GM12878 (cell line): Measurements from ENCODE around the gene SMAD5. TPM values are rescaled to one million over a fixed set of nuclear protein-coding genes. Genes with fewer than 3 reads are reported as not detected.

Source experiments
- ATAC-seq: fragments of 200-7000 bp; cut with Tn5 transposase; 3 replicates; pipeline ENCODE4 v1.9.1; 2020; ENCODE audit warnings: mild to moderate bottlenecking, moderate library complexity
- BruUV-seq: library from RNA; stranded (reverse); fragments of 400-500 nt; replicated peaks from 2 replicates; lab custom pipeline; 2021; lab: Mats Ljungman, UMichigan
- CTCF ChIA-PET: fragments of 300-600 bp; sonication (Branson Sonifier 250); formaldehyde crosslinking; extraction: SDS; loops from one replicate; lab custom pipeline; 2021; ENCODE audit warnings: inconsistent platforms; lab: Yijun Ruan, JAX
- POLR2A ChIA-PET: fragments of 350-600 bp; formaldehyde crosslinking; extraction: SDS; loops from one replicate; lab custom pipeline; 2021; ENCODE audit warnings: inconsistent platforms; lab: Charles Lee
- RAD21 ChIA-PET: fragments of 300-600 bp; sonication (Branson Sonifier 250); formaldehyde crosslinking; loops from one replicate; lab custom pipeline; 2023; ENCODE audit warnings: antibody characterized with exemption; ENCODE audit not compliant: unreplicated experiment; lab: Charles Lee
- SMC1A ChIA-PET: fragments of 300-600 bp; sonication (Branson Sonifier 250); formaldehyde crosslinking; loops from one replicate; lab custom pipeline; 2023; ENCODE audit not compliant: unreplicated experiment, uncharacterized antibody; lab: Charles Lee
- DNase-seq: peaks from one replicate; pipeline ENCODE4 v3.0.0-alpha.2; 2011; ENCODE audit warnings: low read depth, low spot score
- FAIRE-seq: peaks from 3 replicates; lab custom pipeline; 2011; peaks lifted over from hg19 to GRCh38; lab: Jason Lieb, UNC
- H2AFZ ChIP-seq: 2 replicates; pipeline ENCODE4 v1.6.0; 2011; ENCODE audit warnings: low read depth, low read length, control low read depth; ENCODE audit not compliant: control insufficient read depth
- H3K27ac ChIP-seq: 2 replicates; pipeline ENCODE4 v1.5.1; 2011; ENCODE audit warnings: control low read depth; ENCODE audit not compliant: control insufficient read depth, insufficient read depth
- H3K27me3 ChIP-seq, 2 experiments: replicated peaks in 1 of 2; 2 replicates each; pipeline versions ENCODE4 v1.6.0 to v1.6.1; 2011; ENCODE audit warnings: low read length in 1 of 2; ENCODE audit not compliant: control insufficient read depth in 2 of 2, insufficient read depth in 2 of 2
- H3K36me3 ChIP-seq, 2 experiments: 2 replicates each; pipeline ENCODE4 v1.5.1; 2011; ENCODE audit warnings: low read length in 1 of 2; ENCODE audit not compliant: control insufficient read depth in 2 of 2, insufficient read depth in 2 of 2
- H3K4me1 ChIP-seq: 2 replicates; pipeline ENCODE4 v1.6.1; 2011; ENCODE audit warnings: mild to moderate bottlenecking, low read length, moderate library complexity, mixed read lengths; ENCODE audit not compliant: control insufficient read depth, insufficient read depth
- H3K4me2 ChIP-seq: 2 replicates; pipeline ENCODE4 v1.6.0; 2011; ENCODE audit warnings: control low read depth; ENCODE audit not compliant: control insufficient read depth, insufficient read depth
- H3K4me3 ChIP-seq: fragments of 200-600 bp; sonication (generic); 2 replicates; pipeline ENCODE4 v1.5.1; 2016
- H3K79me2 ChIP-seq: 2 replicates; pipeline ENCODE4 v1.6.0; 2011; ENCODE audit warnings: low read length; ENCODE audit not compliant: control insufficient read depth, insufficient read depth
- H3K9ac ChIP-seq: 2 replicates; pipeline ENCODE4 v1.8.0; 2011; ENCODE audit warnings: low read length, control low read depth, mixed read lengths; ENCODE audit not compliant: control insufficient read depth, insufficient read depth
- H3K9me3 ChIP-seq: replicated peaks from 3 replicates; pipeline ENCODE4 v1.5.1; 2011; ENCODE audit warnings: mild to moderate bottlenecking, low read length; ENCODE audit not compliant: control insufficient read depth, insufficient read depth
- H4K20me1 ChIP-seq: 2 replicates; pipeline ENCODE4 v1.6.0; 2011; ENCODE audit not compliant: control insufficient read depth, insufficient read depth
- EP300 ChIP-seq, 2 experiments: fragments of 150-350 bp in 1 of 2; IDR thresholded peaks; 2 replicates each; pipeline ENCODE4 v1.6.1; 2011 to 2012; ENCODE audit warnings: low read depth in 2 of 2, low read length in 2 of 2, borderline replicate concordance in 1 of 2, improper control_type of control experiment in 1 of 2, inconsistent platforms in 1 of 2; ENCODE audit not compliant: control insufficient read depth in 1 of 2
- IKZF1 ChIP-seq: fragments of 450-650 bp; conservative IDR thresholded peaks from 2 replicates; pipeline ENCODE4 v1.6.1; 2017; ENCODE audit warnings: antibody characterized with exemption, mild to moderate bottlenecking
- WGBS: methylation state at CpG from one replicate; pipeline ENCODE4 v1.1.6; 2016; ENCODE audit warnings: low lambda C conversion rate; ENCODE audit not compliant: insufficient replicate concordance, insufficient coverage; ENCODE audit errors: missing lambda C conversion rate; 5-methylcytosine and 5-hydroxymethylcytosine counted together
- in situ Hi-C: fragments of 300-500 bp; cut with MboI; formaldehyde crosslinking; loops from 9 replicates; pipeline ENCODE4 v1.14.3; 2018; ENCODE audit warnings: mixed read lengths
- intact Hi-C: fragments of 100-400 bp; cut with micrococcal nuclease; formaldehyde crosslinking; loops from one replicate; pipeline ENCODE4 v1.14.2; 2022; ENCODE audit not compliant: unreplicated experiment
- polyA plus RNA-seq, 11 experiments: library from polyadenylated mRNA; depleted of rRNA in 4 of 11; unstranded in 6 of 11; stranded (reverse) in 5 of 11; fragments of >200 nt; fragmentation: Nextera tagmentation in 4 of 11; fragmentation: Illumina TruSeq in 1 of 11; extraction: Ambion mirVana in 4 of 11; extraction: Trizol in 1 of 11; gene quantifications; 1 replicate in 1 of 11; 2 replicates in 10 of 11; pipeline versions ENCODE4 v1.2.1 to v1.2.3, GENCODE V29; 2011 to 2016; ENCODE audit warnings: inconsistent platforms in 2 of 11, missing spikeins in 2 of 11, low read depth in 1 of 11
- total RNA-seq, 4 experiments: library from RNA; depleted of rRNA in 3 of 4; stranded (reverse); fragments of >200 nt in 3 of 4; fragmentation: Illumina TruSeq in 1 of 4; extraction: Trizol in 1 of 4; gene quantifications; 2 replicates each; pipeline versions ENCODE4 v1.2.1 to v1.2.3, GENCODE V29; 2013 to 2021
- TF ChIP-seq, protein P1 (sequence below): IDR thresholded peaks from 2 replicates; pipeline ENCODE4 v1.6.1; 2012; ENCODE audit warnings: mild to moderate bottlenecking, low read depth, low read length
- TF ChIP-seq, protein P2 (sequence below): IDR thresholded peaks from 2 replicates; pipeline ENCODE4 v1.6.1; 2011; ENCODE audit warnings: borderline replicate concordance, low read depth, mild to moderate bottlenecking, moderate library complexity, low read length; ENCODE audit not compliant: insufficient read depth, poor library complexity, severe bottlenecking
- TF ChIP-seq, protein P3 (sequence below): fragments of 450-650 bp; IDR thresholded peaks from 2 replicates; pipeline ENCODE4 v1.6.1; 2017; ENCODE audit warnings: low read depth, mild to moderate bottlenecking, moderate library complexity

The SMAD5 gene
- total and polyA plus RNA-seq, 10 of the 15 experiments (the other 5 are each of a cell fraction or from before 2014, with no cell fraction given), result 3.6 to 40.6 (median 11.7) TPM

DNA sequence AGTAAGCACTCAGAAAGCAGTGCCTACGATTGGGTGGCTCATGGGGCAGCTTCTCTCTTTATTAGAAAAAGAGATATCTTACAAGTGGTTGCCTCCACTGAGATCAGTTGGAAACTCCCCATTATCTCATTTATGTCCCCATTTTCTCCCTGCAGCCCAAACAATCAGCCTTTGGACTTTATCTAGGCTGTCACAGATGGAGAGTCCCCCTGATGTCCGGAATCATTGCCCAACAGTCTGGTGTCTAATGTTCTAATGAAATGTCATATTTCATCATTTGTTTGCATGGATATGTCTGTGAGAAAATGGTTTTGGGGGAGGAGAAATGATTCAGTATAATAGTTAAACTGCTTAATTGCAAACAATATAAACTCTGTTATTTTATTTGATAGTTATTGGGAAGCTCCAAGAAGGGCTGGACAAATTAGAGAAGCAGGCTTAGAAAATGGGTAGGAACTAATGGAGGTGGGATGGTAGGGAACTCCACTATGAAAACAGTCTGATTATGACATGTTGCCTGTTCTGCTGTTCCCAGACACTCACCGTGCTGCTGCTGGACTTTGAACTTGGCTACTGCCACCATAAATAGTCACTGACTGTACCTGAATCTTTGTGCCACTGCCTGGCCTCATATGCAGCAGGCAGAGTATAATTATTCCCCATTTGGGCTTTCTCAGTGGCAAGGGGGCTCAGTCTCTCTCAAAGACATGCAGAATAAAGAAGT lies 38.3 kb upstream of the SMAD5 start:
- ChIA-PET SMC1A (interaction anchor here (0.9 to 2.5 kb wide), 7 partner anchors 9 to 74 kb away, joined by 3 to 13 read pairs (median 5); partner anchors contain the start of gene SMAD5), RAD21 (interaction anchor here (0.7 to 1.5 kb wide), 3 partner anchors 13 to 43 kb away, joined by 3 to 5 read pairs (median 3); no protein-coding TSS in a partner anchor), POLR2A (interaction anchor here (1.2 kb wide), 1 partner anchor 20 kb away, joined by 6 read pairs; no protein-coding TSS in a partner anchor), CTCF (interaction anchor here (0.5 to 2.2 kb wide), 5 partner anchors 10 to 42 kb away, joined by 3 to 7 read pairs (median 4); no protein-coding TSS in a partner anchor)
- DNase-seq (no peak), ATAC-seq (peak; percentile 71), FAIRE-seq (no peak)
- TF ChIP-seq, protein P1, sequence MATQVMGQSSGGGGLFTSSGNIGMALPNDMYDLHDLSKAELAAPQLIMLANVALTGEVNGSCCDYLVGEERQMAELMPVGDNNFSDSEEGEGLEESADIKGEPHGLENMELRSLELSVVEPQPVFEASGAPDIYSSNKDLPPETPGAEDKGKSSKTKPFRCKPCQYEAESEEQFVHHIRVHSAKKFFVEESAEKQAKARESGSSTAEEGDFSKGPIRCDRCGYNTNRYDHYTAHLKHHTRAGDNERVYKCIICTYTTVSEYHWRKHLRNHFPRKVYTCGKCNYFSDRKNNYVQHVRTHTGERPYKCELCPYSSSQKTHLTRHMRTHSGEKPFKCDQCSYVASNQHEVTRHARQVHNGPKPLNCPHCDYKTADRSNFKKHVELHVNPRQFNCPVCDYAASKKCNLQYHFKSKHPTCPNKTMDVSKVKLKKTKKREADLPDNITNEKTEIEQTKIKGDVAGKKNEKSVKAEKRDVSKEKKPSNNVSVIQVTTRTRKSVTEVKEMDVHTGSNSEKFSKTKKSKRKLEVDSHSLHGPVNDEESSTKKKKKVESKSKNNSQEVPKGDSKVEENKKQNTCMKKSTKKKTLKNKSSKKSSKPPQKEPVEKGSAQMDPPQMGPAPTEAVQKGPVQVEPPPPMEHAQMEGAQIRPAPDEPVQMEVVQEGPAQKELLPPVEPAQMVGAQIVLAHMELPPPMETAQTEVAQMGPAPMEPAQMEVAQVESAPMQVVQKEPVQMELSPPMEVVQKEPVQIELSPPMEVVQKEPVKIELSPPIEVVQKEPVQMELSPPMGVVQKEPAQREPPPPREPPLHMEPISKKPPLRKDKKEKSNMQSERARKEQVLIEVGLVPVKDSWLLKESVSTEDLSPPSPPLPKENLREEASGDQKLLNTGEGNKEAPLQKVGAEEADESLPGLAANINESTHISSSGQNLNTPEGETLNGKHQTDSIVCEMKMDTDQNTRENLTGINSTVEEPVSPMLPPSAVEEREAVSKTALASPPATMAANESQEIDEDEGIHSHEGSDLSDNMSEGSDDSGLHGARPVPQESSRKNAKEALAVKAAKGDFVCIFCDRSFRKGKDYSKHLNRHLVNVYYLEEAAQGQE, result no peak
- TF ChIP-seq IKZF1, result peak; percentile 23; the same call in 1 of the 2 replicates
- no peak for TF ChIP-seq EP300 (IDR thresholded peaks at IDR 0.05; ENCODE audit: borderline replicate concordance in 1 of 2, control insufficient read depth in 1 of 2, low read depth in 2 of 2, low read length in 2 of 2)
- TF ChIP-seq, protein P2, sequence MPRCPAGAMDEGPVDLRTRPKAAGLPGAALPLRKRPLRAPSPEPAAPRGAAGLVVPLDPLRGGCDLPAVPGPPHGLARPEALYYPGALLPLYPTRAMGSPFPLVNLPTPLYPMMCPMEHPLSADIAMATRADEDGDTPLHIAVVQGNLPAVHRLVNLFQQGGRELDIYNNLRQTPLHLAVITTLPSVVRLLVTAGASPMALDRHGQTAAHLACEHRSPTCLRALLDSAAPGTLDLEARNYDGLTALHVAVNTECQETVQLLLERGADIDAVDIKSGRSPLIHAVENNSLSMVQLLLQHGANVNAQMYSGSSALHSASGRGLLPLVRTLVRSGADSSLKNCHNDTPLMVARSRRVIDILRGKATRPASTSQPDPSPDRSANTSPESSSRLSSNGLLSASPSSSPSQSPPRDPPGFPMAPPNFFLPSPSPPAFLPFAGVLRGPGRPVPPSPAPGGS, result no peak
- TF ChIP-seq, protein P3, sequence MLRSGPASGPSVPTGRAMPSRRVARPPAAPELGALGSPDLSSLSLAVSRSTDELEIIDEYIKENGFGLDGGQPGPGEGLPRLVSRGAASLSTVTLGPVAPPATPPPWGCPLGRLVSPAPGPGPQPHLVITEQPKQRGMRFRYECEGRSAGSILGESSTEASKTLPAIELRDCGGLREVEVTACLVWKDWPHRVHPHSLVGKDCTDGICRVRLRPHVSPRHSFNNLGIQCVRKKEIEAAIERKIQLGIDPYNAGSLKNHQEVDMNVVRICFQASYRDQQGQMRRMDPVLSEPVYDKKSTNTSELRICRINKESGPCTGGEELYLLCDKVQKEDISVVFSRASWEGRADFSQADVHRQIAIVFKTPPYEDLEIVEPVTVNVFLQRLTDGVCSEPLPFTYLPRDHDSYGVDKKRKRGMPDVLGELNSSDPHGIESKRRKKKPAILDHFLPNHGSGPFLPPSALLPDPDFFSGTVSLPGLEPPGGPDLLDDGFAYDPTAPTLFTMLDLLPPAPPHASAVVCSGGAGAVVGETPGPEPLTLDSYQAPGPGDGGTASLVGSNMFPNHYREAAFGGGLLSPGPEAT, result peak; percentile 35; the same call in 1 of the 2 replicates
- intact Hi-C loops (no loop called here), in situ Hi-C loops (no loop called here)
- BruUV-seq, result no TSS peak
- WGBS, result 27% methylated on average over 3 of the region's 3 CpGs
- H3K4me3 ChIP-seq, result no peak overlapping the region
- no peaks in the 10 kb centered on the region for H3K36me3 ChIP-seq
- H3K9ac ChIP-seq, result no peak overlapping the region
- no peaks in the 10 kb centered on the region for H4K20me1 ChIP-seq
- no peak overlapping the region for H3K4me2 ChIP-seq
- peaks cover 0 to 7% of the 10 kb centered on the region in 2 experiments; a peak in 2 of 4 replicates for H3K27me3 ChIP-seq
- H3K79me2 ChIP-seq, result no peaks in the 10 kb centered on the region
- H2AFZ ChIP-seq, result no peak overlapping the region
- H3K27ac ChIP-seq, result no peak overlapping the region
- no peaks in the 10 kb centered on the region for H3K4me1 ChIP-seq
- no peaks in the 10 kb centered on the region for H3K9me3 ChIP-seq
